Mesothelial cell of epicardium (in vitro differentiated cells): ENCODE results near the gene SH3RF2. TPM values are rescaled to one million over a fixed set of nuclear protein-coding genes. Genes with fewer than 3 reads are reported as not detected.

ENCODE experiments used
- DNase-seq, 2 experiments: peaks; one replicate each; pipeline ENCODE4 v3.0.0; 2021; ENCODE audit warnings: low spot score in 2 of 2; ENCODE audit not compliant: unreplicated experiment in 2 of 2
- H3K27ac Mint-ChIP-seq: 2 replicates; pipeline ENCODE4 v1.8.0; 2021; ENCODE audit warnings: mixed read lengths
- H3K27me3 Mint-ChIP-seq: 2 replicates; pipeline ENCODE4 v1.8.0; 2021; ENCODE audit warnings: low read depth, mixed read lengths
- H3K36me3 Mint-ChIP-seq: 2 replicates; pipeline ENCODE4 v1.8.0; 2021; ENCODE audit warnings: mixed read lengths
- H3K4me1 Mint-ChIP-seq: 2 replicates; pipeline ENCODE4 v1.8.0; 2021; ENCODE audit warnings: mixed read lengths
- H3K4me3 Mint-ChIP-seq: 2 replicates; pipeline ENCODE4 v1.8.0; 2021; ENCODE audit warnings: mild to moderate bottlenecking, moderate library complexity, mixed read lengths
- H3K9me3 Mint-ChIP-seq: 2 replicates; pipeline ENCODE4 v1.8.0; 2021; ENCODE audit warnings: mixed read lengths
- CTCF ChIP-seq: fragments of 200-600 bp; sonication (generic); IDR thresholded peaks from one replicate; pipeline ENCODE4 v1.5.0; 2021; ENCODE audit warnings: antibody characterized with exemption; ENCODE audit not compliant: unreplicated experiment
- total RNA-seq: library from RNA; stranded (reverse); gene quantifications from 3 replicates; pipeline ENCODE4 v1.2.1, GENCODE V29; 2021

SH3RF2 gene
- total RNA-seq, 1 donor from 2014 or later, result 3.2 TPM

- TF ChIP-seq CTCF, result no peak
- Mint-ChIP-seq H3K4me1 (no peaks in the 10 kb centered on the region), H3K9me3 (peaks cover 9% of the 10 kb centered on the region), H3K27ac (no peak overlapping the region), H3K27me3 (peaks cover 13% of the 10 kb centered on the region), H3K36me3 (peaks cover 3% of the 10 kb centered on the region), H3K4me3 (no peak overlapping the region)
- no peak for DNase-seq
Observed at GRCh38 chr5:145969714-145970092, 33.3 kb downstream of the SH3RF2 start.

GRCh38 chr5:145971108-145971507 is 34.7 kb downstream of the SH3RF2 start:
- Mint-ChIP-seq H3K27me3 (peaks cover 13% of the 10 kb centered on the region), H3K9me3 (peaks cover 9% of the 10 kb centered on the region)

GRCh38 chr5:145971701-145972100 is 35.3 kb downstream of the SH3RF2 start:
- H3K4me3 Mint-ChIP-seq, result no peak overlapping the region
- no peak for TF ChIP-seq CTCF
- peaks cover 3% of the 10 kb centered on the region for H3K36me3 Mint-ChIP-seq
- H3K9me3 Mint-ChIP-seq, result peaks cover 9% of the 10 kb centered on the region
- no peak for DNase-seq
- H3K4me1 Mint-ChIP-seq, result peaks cover 13% of the 10 kb centered on the region
- peaks cover 12% of the 10 kb centered on the region for H3K27me3 Mint-ChIP-seq
- H3K27ac Mint-ChIP-seq, result no peak overlapping the region

More at GRCh38 chr5:145971108-145971507, 34.7 kb downstream of the SH3RF2 start:
- no peak overlapping the region for H3K27ac Mint-ChIP-seq
- H3K36me3 Mint-ChIP-seq, result peaks cover 3% of the 10 kb centered on the region
- H3K4me3 Mint-ChIP-seq, result no peak overlapping the region
- peaks cover 7% of the 10 kb centered on the region for H3K4me1 Mint-ChIP-seq
- no peak for DNase-seq
- no peak for TF ChIP-seq CTCF

GRCh38 chr5:145975001-145975360 is 38.6 kb downstream of the SH3RF2 start:
- H3K27ac Mint-ChIP-seq, result no peak overlapping the region
- no peak for TF ChIP-seq CTCF
- H3K36me3 Mint-ChIP-seq, result peaks cover 3% of the 10 kb centered on the region
- H3K4me3 Mint-ChIP-seq, result no peak overlapping the region
- no peak for DNase-seq
- H3K27me3 Mint-ChIP-seq, result peaks cover 10% of the 10 kb centered on the region
- peaks cover 9% of the 10 kb centered on the region for H3K9me3 Mint-ChIP-seq
- H3K4me1 Mint-ChIP-seq, result peaks cover 33% of the 10 kb centered on the region

GRCh38 chr5:145975361-145976066 is 39.1 kb downstream of the SH3RF2 start:
- no peak overlapping the region for H3K27ac Mint-ChIP-seq
- no peak for DNase-seq
- peaks cover 10% of the 10 kb centered on the region for H3K27me3 Mint-ChIP-seq
- no peak for TF ChIP-seq CTCF
- H3K4me3 Mint-ChIP-seq, result no peak overlapping the region
- H3K36me3 Mint-ChIP-seq, result peaks cover 3% of the 10 kb centered on the region
- peaks cover 38% of the 10 kb centered on the region for H3K4me1 Mint-ChIP-seq
- H3K9me3 Mint-ChIP-seq, result peaks cover 9% of the 10 kb centered on the region
